ENCODE data around the gene MATCAP1.

MATCAP1 gene

GRCh38 chr16:67209565-67209964 lies 25.8 kb upstream of the MATCAP1 start:
- Histone ChIP-seq H3K4me2 (ENCODE audit: low read length) (no peak overlapping the region), H3F3A (ENCODE audit: insufficient read depth, low read length) (no peaks in the 10 kb centered on the region), H3K27ac (ENCODE audit: low read depth, low read length, poor library complexity, severe bottlenecking) (no peak overlapping the region), H3K27me3 (ENCODE audit: insufficient read depth, low read length) (no peaks in the 10 kb centered on the region), H3K9me3 (ENCODE audit: low read length) (no peaks in the 10 kb centered on the region), H3K4me3 (ENCODE audit: low read depth, low read length, poor library complexity, severe bottlenecking) (no peak overlapping the region), H3K79me2 (ENCODE audit: insufficient read depth, low read length) (no peaks in the 10 kb centered on the region), H3K9ac (ENCODE audit: low read length) (no peak overlapping the region), H3K36me3 (ENCODE audit: insufficient read depth, low read length) (no peaks in the 10 kb centered on the region), H3K9me2 (ENCODE audit: low read depth, low read length) (no peaks in the 10 kb centered on the region), H2AFZ (ENCODE audit: low read length) (no peak overlapping the region), H4K20me1 (ENCODE audit: insufficient read depth, low read length) (no peaks in the 10 kb centered on the region), H3K4me1 (ENCODE audit: insufficient read depth, low read length, severe bottlenecking) (no peaks in the 10 kb centered on the region)
- TF ChIP-seq CTCF (IDR thresholded peaks at IDR 0.05; ENCODE audit: low read length) (no peak), EZH2 (IDR thresholded peaks at IDR 0.05; ENCODE audit: borderline replicate concordance, low read length) (no peak)

- TF ChIP-seq EZH2 (IDR thresholded peaks at IDR 0.05; ENCODE audit: borderline replicate concordance, low read length) = no peak
- TF ChIP-seq CTCF (IDR thresholded peaks at IDR 0.05; ENCODE audit: low read length) = no peak
- no peaks in the 10 kb centered on the region for H3K27me3 ChIP-seq (ENCODE audit: insufficient read depth, low read length)
- H3K9ac ChIP-seq (ENCODE audit: low read length) = no peak overlapping the region
- no peaks in the 10 kb centered on the region for H3K9me3 ChIP-seq (ENCODE audit: low read length)
- H4K20me1 ChIP-seq (ENCODE audit: insufficient read depth, low read length) = no peaks in the 10 kb centered on the region
- no peaks in the 10 kb centered on the region for H3K79me2 ChIP-seq (ENCODE audit: insufficient read depth, low read length)
- peaks cover 11% of the 10 kb centered on the region for H3K36me3 ChIP-seq (ENCODE audit: insufficient read depth, low read length)
- H3K4me3 ChIP-seq (ENCODE audit: low read depth, low read length, poor library complexity, severe bottlenecking) = no peak overlapping the region
- no peak overlapping the region for H2AFZ ChIP-seq (ENCODE audit: low read length)
- no peaks in the 10 kb centered on the region for H3K4me1 ChIP-seq (ENCODE audit: insufficient read depth, low read length, severe bottlenecking)
- no peak overlapping the region for H3K27ac ChIP-seq (ENCODE audit: low read depth, low read length, poor library complexity, severe bottlenecking)
- no peak overlapping the region for H3K4me2 ChIP-seq (ENCODE audit: low read length)
- no peaks in the 10 kb centered on the region for H3K9me2 ChIP-seq (ENCODE audit: low read depth, low read length)
- H3F3A ChIP-seq (ENCODE audit: insufficient read depth, low read length) = no peaks in the 10 kb centered on the region
Observed at GRCh38 chr16:67208154-67208896, 24.6 kb upstream of the MATCAP1 start.

DNA sequence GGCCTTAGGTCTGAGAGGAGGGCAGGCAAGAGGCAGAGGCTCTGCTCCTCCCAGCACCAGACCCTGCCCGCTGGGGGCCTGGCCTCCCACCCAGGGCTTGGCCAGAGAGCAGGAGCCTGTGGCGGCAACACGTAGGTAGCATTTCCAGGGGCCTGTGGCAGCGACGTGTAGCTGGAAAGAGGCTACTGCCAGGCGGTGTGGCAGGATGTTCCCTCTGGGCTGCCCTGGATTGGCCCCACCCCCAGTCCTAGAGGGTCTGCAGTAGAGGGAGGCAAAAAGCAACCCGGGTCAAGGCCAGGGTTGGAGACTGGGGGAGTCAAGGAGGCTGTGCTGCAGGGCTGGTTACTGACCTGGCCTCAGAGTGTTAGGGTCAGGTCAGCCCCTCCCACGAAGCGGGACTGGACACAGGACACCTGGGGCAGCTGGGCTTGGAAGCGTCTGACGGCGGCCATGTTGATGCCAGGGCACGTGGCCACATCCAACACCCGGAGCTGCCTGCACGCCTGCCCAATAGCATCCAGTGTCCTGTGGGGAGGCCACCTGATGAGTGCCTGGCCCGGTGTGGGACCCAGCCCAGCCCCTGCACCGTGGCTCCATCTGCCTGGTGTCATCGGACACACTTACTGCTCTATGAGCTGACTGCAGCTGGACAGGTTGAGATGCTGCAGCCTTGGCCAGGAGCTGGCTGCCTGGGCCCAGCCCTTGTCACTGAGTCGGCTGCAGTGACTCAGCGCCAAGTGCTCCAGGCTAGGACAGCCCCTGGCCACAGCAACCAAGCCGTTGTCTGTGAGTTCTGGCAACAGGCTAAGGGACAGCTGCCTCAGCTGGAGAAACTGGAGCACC lies 23.7 kb upstream of the MATCAP1 start:
- Histone ChIP-seq H3K27ac (ENCODE audit: low read depth, low read length, poor library complexity, severe bottlenecking) (no peak overlapping the region), H3K4me2 (ENCODE audit: low read length) (no peak overlapping the region), H3K27me3 (ENCODE audit: insufficient read depth, low read length) (no peaks in the 10 kb centered on the region), H3K36me3 (ENCODE audit: insufficient read depth, low read length) (peaks cover 20% of the 10 kb centered on the region), H3K9ac (ENCODE audit: low read length) (no peak overlapping the region), H4K20me1 (ENCODE audit: insufficient read depth, low read length) (no peaks in the 10 kb centered on the region), H2AFZ (ENCODE audit: low read length) (no peak overlapping the region), H3K4me3 (ENCODE audit: low read depth, low read length, poor library complexity, severe bottlenecking) (no peak overlapping the region), H3K4me1 (ENCODE audit: insufficient read depth, low read length, severe bottlenecking) (no peaks in the 10 kb centered on the region), H3K79me2 (ENCODE audit: insufficient read depth, low read length) (no peaks in the 10 kb centered on the region), H3F3A (ENCODE audit: insufficient read depth, low read length) (no peaks in the 10 kb centered on the region), H3K9me2 (ENCODE audit: low read depth, low read length) (no peaks in the 10 kb centered on the region), H3K9me3 (ENCODE audit: low read length) (no peaks in the 10 kb centered on the region)
- no peak for TF ChIP-seq CTCF (IDR thresholded peaks at IDR 0.05; ENCODE audit: low read length)
- no peak for TF ChIP-seq EZH2 (IDR thresholded peaks at IDR 0.05; ENCODE audit: borderline replicate concordance, low read length)

Measured in OCI-LY1 (cell line).